ENCODE results near the gene TBATA. TPM values are rescaled to one million over a fixed set of nuclear protein-coding genes. Genes with fewer than 3 reads are reported as not detected.

The TBATA gene
- total and polyA plus RNA-seq, 2 donors = not detected

- 1% methylated on average over 43 of the region's 43 CpGs for WGBS
- H3K4me3 ChIP-seq (ENCODE audit: low read depth, low read length) = peak overlapping the region; percentile 80
- peak overlapping the region; percentile 98 for H3K27ac ChIP-seq (ENCODE audit: low read depth)
- no peaks in the 10 kb centered on the region for H3K4me1 ChIP-seq (ENCODE audit: insufficient read depth)
- peaks cover 1% of the 10 kb centered on the region for H3K36me3 ChIP-seq (ENCODE audit: insufficient read depth)
- peak; percentile 81 for DNase-seq (ENCODE audit: extremely low spot score)
Measured at GRCh38 chr10:70816220-70816894, 31.2 kb upstream of the TBATA start.

GRCh38 chr10:70815504-70816219 is 30.5 kb upstream of the TBATA start, which contains the start of gene SGPL1:
Gene SGPL1, plus strand, starts transcription at chr10:70815948. Its CDS starts 906 bp downstream, at chr10:70816854.
- DNase-seq (ENCODE audit: extremely low spot score) = peak; percentile 25
- Histone ChIP-seq H3K4me3 (ENCODE audit: low read depth, low read length) (peak within 1 kb of the TSS; percentile 80), H3K27ac (ENCODE audit: low read depth) (peak within 1 kb of the TSS; percentile 98), H3K4me1 (ENCODE audit: insufficient read depth) (no peaks in the 10 kb centered on the region), H3K36me3 (ENCODE audit: insufficient read depth) (peaks cover 1% of the 10 kb centered on the region)
- WGBS = 2% methylated on average over 58 of the region's 58 CpGs

- Histone ChIP-seq H3K4me3 (ENCODE audit: low read depth, low read length) (no peak overlapping the region), H3K27ac (ENCODE audit: low read depth) (no peak overlapping the region), H3K36me3 (ENCODE audit: insufficient read depth) (no peaks in the 10 kb centered on the region), H3K4me1 (ENCODE audit: insufficient read depth) (no peaks in the 10 kb centered on the region)
- WGBS = 89% methylated on average over 4 of the region's 4 CpGs
- DNase-seq (ENCODE audit: extremely low spot score) = no peak
Measured at GRCh38 chr10:70814126-70814525, 28.9 kb upstream of the TBATA start.

GRCh38 chr10:70812814-70813213 is 27.6 kb upstream of the TBATA start:
- Histone ChIP-seq H3K36me3 (ENCODE audit: insufficient read depth) (no peaks in the 10 kb centered on the region), H3K27ac (ENCODE audit: low read depth) (no peak overlapping the region), H3K4me1 (ENCODE audit: insufficient read depth) (no peaks in the 10 kb centered on the region), H3K4me3 (ENCODE audit: low read depth, low read length) (no peak overlapping the region)
- DNase-seq (ENCODE audit: extremely low spot score) = no peak
- WGBS = 96% methylated on average over 4 of the region's 4 CpGs

- H3K36me3 ChIP-seq (ENCODE audit: insufficient read depth) = no peaks in the 10 kb centered on the region
- no peak for DNase-seq (ENCODE audit: extremely low spot score)
- H3K4me3 ChIP-seq (ENCODE audit: low read depth, low read length) = no peak overlapping the region
- H3K27ac ChIP-seq (ENCODE audit: low read depth) = no peak overlapping the region
- WGBS = 75% methylated on average over 3 of the region's 3 CpGs
- H3K4me1 ChIP-seq (ENCODE audit: insufficient read depth) = no peaks in the 10 kb centered on the region
Measured at GRCh38 chr10:70811881-70812280, 26.7 kb upstream of the TBATA start.

- 50% methylated on average over 1 of the region's 1 CpG for WGBS
- no peak for DNase-seq (ENCODE audit: extremely low spot score)
Measured at GRCh38 chr10:70810967-70811366, 25.8 kb upstream of the TBATA start.

GRCh38 chr10:70809726-70810125 is 24.5 kb upstream of the TBATA start:
- no peak overlapping the region for H3K4me3 ChIP-seq (ENCODE audit: low read depth, low read length)
- WGBS = 89% methylated on average over 2 of the region's 2 CpGs
- no peaks in the 10 kb centered on the region for H3K36me3 ChIP-seq (ENCODE audit: insufficient read depth)
- H3K4me1 ChIP-seq (ENCODE audit: insufficient read depth) = no peaks in the 10 kb centered on the region
- H3K27ac ChIP-seq (ENCODE audit: low read depth) = no peak overlapping the region
- no peak for DNase-seq (ENCODE audit: extremely low spot score)

More at GRCh38 chr10:70810967-70811366, 25.8 kb upstream of the TBATA start:
- Histone ChIP-seq H3K4me1 (ENCODE audit: insufficient read depth) (no peaks in the 10 kb centered on the region), H3K27ac (ENCODE audit: low read depth) (no peak overlapping the region), H3K4me3 (ENCODE audit: low read depth, low read length) (no peak overlapping the region), H3K36me3 (ENCODE audit: insufficient read depth) (no peaks in the 10 kb centered on the region)

- Histone ChIP-seq H3K36me3 (ENCODE audit: insufficient read depth) (no peaks in the 10 kb centered on the region), H3K4me1 (ENCODE audit: insufficient read depth) (no peaks in the 10 kb centered on the region), H3K27ac (ENCODE audit: low read depth) (no peak overlapping the region), H3K4me3 (ENCODE audit: low read depth, low read length) (no peak overlapping the region)
- no peak for DNase-seq (ENCODE audit: extremely low spot score)
- WGBS = 81% methylated on average over 6 of the region's 6 CpGs
Measured at GRCh38 chr10:70809011-70809611, 23.9 kb upstream of the TBATA start.

- WGBS = 70% methylated on average over 3 of the region's 3 CpGs
- Histone ChIP-seq H3K27ac (ENCODE audit: low read depth) (no peak overlapping the region), H3K4me1 (ENCODE audit: insufficient read depth) (no peaks in the 10 kb centered on the region), H3K36me3 (ENCODE audit: insufficient read depth) (no peaks in the 10 kb centered on the region), H3K4me3 (ENCODE audit: low read depth, low read length) (no peak overlapping the region)
- no peak for DNase-seq (ENCODE audit: extremely low spot score)
Measured at GRCh38 chr10:70807556-70807955, 22.4 kb upstream of the TBATA start.

GRCh38 chr10:70806841-70807240 is 21.7 kb upstream of the TBATA start:
- no peak for DNase-seq (ENCODE audit: extremely low spot score)
- H3K27ac ChIP-seq (ENCODE audit: low read depth) = no peak overlapping the region
- H3K36me3 ChIP-seq (ENCODE audit: insufficient read depth) = no peaks in the 10 kb centered on the region
- no peak overlapping the region for H3K4me3 ChIP-seq (ENCODE audit: low read depth, low read length)
- no peaks in the 10 kb centered on the region for H3K4me1 ChIP-seq (ENCODE audit: insufficient read depth)
- 98% methylated on average over 1 of the region's 1 CpG for WGBS

GRCh38 chr10:70805619-70806215 is 20.5 kb upstream of the TBATA start:
- WGBS = 96% methylated on average over 3 of the region's 3 CpGs
- H3K4me1 ChIP-seq (ENCODE audit: insufficient read depth) = no peaks in the 10 kb centered on the region
- no peak for DNase-seq (ENCODE audit: extremely low spot score)
- H3K36me3 ChIP-seq (ENCODE audit: insufficient read depth) = no peaks in the 10 kb centered on the region
- H3K4me3 ChIP-seq (ENCODE audit: low read depth, low read length) = no peak overlapping the region
- no peak overlapping the region for H3K27ac ChIP-seq (ENCODE audit: low read depth)

GRCh38 chr10:70804421-70804808 is 19.2 kb upstream of the TBATA start:
- 72% methylated on average over 2 of the region's 2 CpGs for WGBS

GRCh38 chr10:70803775-70804420 is 18.7 kb upstream of the TBATA start:
- no peak overlapping the region for H3K4me3 ChIP-seq (ENCODE audit: low read depth, low read length)
- H3K27ac ChIP-seq (ENCODE audit: low read depth) = no peak overlapping the region
- no peaks in the 10 kb centered on the region for H3K36me3 ChIP-seq (ENCODE audit: insufficient read depth)
- WGBS = 84% methylated on average over 2 of the region's 2 CpGs
- no peak for DNase-seq (ENCODE audit: extremely low spot score)
- no peaks in the 10 kb centered on the region for H3K4me1 ChIP-seq (ENCODE audit: insufficient read depth)

More at GRCh38 chr10:70804421-70804808, 19.2 kb upstream of the TBATA start:
- no peaks in the 10 kb centered on the region for H3K36me3 ChIP-seq (ENCODE audit: insufficient read depth)
- H3K27ac ChIP-seq (ENCODE audit: low read depth) = no peak overlapping the region
- H3K4me3 ChIP-seq (ENCODE audit: low read depth, low read length) = no peak overlapping the region
- no peaks in the 10 kb centered on the region for H3K4me1 ChIP-seq (ENCODE audit: insufficient read depth)
- no peak for DNase-seq (ENCODE audit: extremely low spot score)

All from urinary bladder (tissue), 4 donors.